Activated T-cell treated with anti-CD3 and anti-CD28 coated beads, Interleukin-2, amount 50 U/mL, for 48 hours (primary cell): ENCODE results near the gene P2RY12.
A peak's percentile ranks its signal among the peaks of the same experiment; 100 is the strongest.

Source experiments
- DNase-seq, 2 experiments: peaks; one replicate each; pipeline ENCODE4 v3.0.0-alpha.2; 2020

Gene P2RY12

DNA sequence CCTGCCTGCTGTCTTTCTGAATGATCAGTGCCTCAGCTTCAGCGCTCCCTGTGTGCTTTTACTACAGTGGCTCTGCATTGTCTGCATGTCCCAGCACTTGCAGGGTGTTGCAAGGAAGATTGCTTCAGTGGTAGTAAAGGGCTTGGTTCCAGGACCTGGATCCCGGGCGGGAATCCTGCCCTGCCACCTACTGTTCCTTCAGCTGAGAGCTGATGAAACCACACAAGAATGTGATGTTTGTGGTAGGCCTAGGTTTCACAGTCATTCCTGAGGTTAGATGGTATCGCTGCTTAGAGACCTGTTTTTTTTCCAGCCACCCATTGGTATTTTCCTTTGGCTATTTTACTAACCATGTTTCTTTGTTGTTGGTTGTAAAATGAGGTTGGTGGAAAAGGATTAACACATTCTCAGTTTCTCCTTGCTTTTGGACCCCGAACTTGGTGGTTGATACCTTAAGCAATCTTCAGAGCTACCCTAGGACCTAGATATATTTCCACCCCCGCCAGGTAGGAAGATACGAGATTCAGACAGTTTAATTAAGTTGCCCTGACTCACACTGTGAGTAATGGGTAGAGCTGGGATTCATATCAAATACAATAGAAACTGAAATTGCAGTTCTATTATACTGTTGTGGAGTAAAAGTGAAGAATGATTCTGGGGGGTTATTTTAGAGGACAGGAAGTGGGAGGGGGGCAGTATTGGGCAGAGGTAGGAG is 79.3 kb downstream of the P2RY12 start:
- DNase-seq: peak; percentile 69 to 71

GRCh38 chr3:151303751-151304150 is 80.8 kb downstream of the P2RY12 start:
- DNase-seq: no peak

- DNase-seq: no peak
These were observed 82.8 kb downstream of the P2RY12 start for GRCh38 chr3:151301787-151302186.

DNA sequence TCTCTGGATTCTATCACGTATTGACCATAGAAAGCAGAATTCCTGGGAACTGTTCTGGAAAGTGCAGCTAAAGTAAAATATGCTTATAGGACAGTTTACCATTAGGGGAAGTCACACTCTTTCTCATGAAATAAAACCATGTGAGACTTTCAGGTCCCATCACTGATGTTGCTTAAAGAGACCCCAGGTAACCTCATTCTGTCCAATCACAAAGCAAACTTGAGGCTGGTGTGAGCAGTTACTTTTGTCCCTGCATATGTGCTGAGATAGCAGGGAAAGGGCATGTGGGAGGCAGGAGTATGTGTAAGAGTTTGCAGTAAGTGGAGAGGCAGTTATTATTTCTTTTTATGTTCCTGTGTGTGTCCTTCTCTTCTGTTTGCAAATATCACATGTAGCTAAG is 84.0 kb downstream of the P2RY12 start:
- no peak for DNase-seq

GRCh38 chr3:151299006-151299405 is 85.5 kb downstream of the P2RY12 start:
- DNase-seq: no peak

- no peak for DNase-seq
These were observed 87.1 kb downstream of the P2RY12 start for GRCh38 chr3:151297429-151297828.

- no peak for DNase-seq
These were observed 88.3 kb downstream of the P2RY12 start for GRCh38 chr3:151296226-151296625.

- no peak for DNase-seq
These were observed 91.4 kb downstream of the P2RY12 start for GRCh38 chr3:151293127-151293526.

- no peak for DNase-seq
These were observed 93.9 kb downstream of the P2RY12 start for GRCh38 chr3:151290673-151291072.

DNA sequence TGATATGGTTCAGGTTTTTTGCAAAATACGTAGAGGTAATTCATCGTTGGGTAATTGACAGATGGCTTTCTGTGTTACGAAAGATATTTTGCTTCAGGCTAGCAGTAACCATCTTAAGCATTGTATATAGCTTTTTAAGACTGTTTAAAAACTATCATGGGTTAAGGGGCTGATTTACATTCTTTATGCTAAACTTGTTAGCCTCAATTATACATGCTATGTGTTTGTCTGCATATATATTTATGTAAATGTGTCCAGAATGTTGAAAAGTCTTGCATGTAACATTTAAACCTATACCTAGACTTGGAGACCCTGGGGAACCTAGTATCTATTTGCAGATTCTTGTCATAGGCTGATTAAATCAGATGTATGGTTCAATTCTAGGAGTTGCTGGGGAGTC is 95.1 kb downstream of the P2RY12 start:
- no peak for DNase-seq
